HG02981 (cell line): ENCODE results near the gene CWH43.
"Not testable (repeated sequence)": the region's sequence is repeated elsewhere in the genome, so short reads cannot be mapped to it uniquely, and the experiment has no call there.

Source experiments
- ATAC-seq: cut with Tn5 transposase; IDR thresholded peaks from one replicate; pipeline ENCODE4 v1.9.1; 2021; ENCODE audit warnings: mild to moderate bottlenecking, moderate library complexity; ENCODE audit not compliant: unreplicated experiment

The CWH43 gene

GRCh38 chr4:48985976-48986653 is at the start of gene CWH43:
Gene CWH43, plus strand, starts transcription at chr4:48986275. Its CDS starts 155 bp downstream, at chr4:48986430.
- ATAC-seq: no peak

- ATAC-seq: no peak
Measured at GRCh38 chr4:48937033-48937432, 49.0 kb upstream of the CWH43 start.

GRCh38 chr4:48938831-48939230 is 47.2 kb upstream of the CWH43 start:
- ATAC-seq: no peak

- ATAC-seq: no peak
Measured at GRCh38 chr4:48939785-48940184, 46.3 kb upstream of the CWH43 start.

GRCh38 chr4:48943387-48943786 is 42.7 kb upstream of the CWH43 start:
- ATAC-seq: no peak

GRCh38 chr4:48944252-48944651 is 41.8 kb upstream of the CWH43 start:
- ATAC-seq: no peak

- no peak for ATAC-seq
Measured at GRCh38 chr4:48944756-48945241, 41.3 kb upstream of the CWH43 start.

GRCh38 chr4:48945981-48946380 is 40.1 kb upstream of the CWH43 start:
- ATAC-seq: no peak

GRCh38 chr4:48947731-48948130 is 38.3 kb upstream of the CWH43 start:
- ATAC-seq: no peak

- ATAC-seq: no peak
Measured at GRCh38 chr4:48949086-48949485, 37.0 kb upstream of the CWH43 start.

- no peak for ATAC-seq
Measured at GRCh38 chr4:48949518-48950219, 36.4 kb upstream of the CWH43 start.

GRCh38 chr4:48954314-48954713 is 31.8 kb upstream of the CWH43 start:
- no peak for ATAC-seq

- ATAC-seq: not testable (repeated sequence)
Measured at GRCh38 chr4:48957366-48957765, 28.7 kb upstream of the CWH43 start.

GRCh38 chr4:48958582-48958981 is 27.5 kb upstream of the CWH43 start:
- no peak for ATAC-seq

GRCh38 chr4:48960988-48961635 is 25.0 kb upstream of the CWH43 start:
- ATAC-seq: no peak

GRCh38 chr4:48962636-48963035 is 23.4 kb upstream of the CWH43 start:
- no peak for ATAC-seq

- peak; percentile 95 for ATAC-seq
Measured at GRCh38 chr4:48963042-48963679, 22.9 kb upstream of the CWH43 start.

GRCh38 chr4:48967101-48967500 is 19.0 kb upstream of the CWH43 start:
- ATAC-seq: no peak

GRCh38 chr4:48967631-48968030 is 18.4 kb upstream of the CWH43 start:
- ATAC-seq: no peak

GRCh38 chr4:48968814-48969213 is 17.3 kb upstream of the CWH43 start:
- ATAC-seq: no peak

- ATAC-seq: no peak
Measured at GRCh38 chr4:48970471-48970921, 15.6 kb upstream of the CWH43 start.
